ENCODE results near the gene SNX11.

SNX11 gene

GRCh38 chr17:48144976-48145798 lies 37.6 kb downstream of the SNX11 start:
- no peak for TF ChIP-seq CTCF (IDR thresholded peaks at IDR 0.05)

GRCh38 chr17:48148029-48148770 lies 40.6 kb downstream of the SNX11 start:
- TF ChIP-seq CTCF (IDR thresholded peaks at IDR 0.05), result no peak

GRCh38 chr17:48148854-48149786 lies 41.6 kb downstream of the SNX11 start:
- no peak for TF ChIP-seq CTCF (IDR thresholded peaks at IDR 0.05)

- TF ChIP-seq CTCF (IDR thresholded peaks at IDR 0.05), result no peak
These were observed 42.4 kb downstream of the SNX11 start for GRCh38 chr17:48149787-48150463.

- no peak for TF ChIP-seq CTCF (IDR thresholded peaks at IDR 0.05)
These were observed 43.0 kb downstream of the SNX11 start for GRCh38 chr17:48150597-48151001.

- TF ChIP-seq CTCF (IDR thresholded peaks at IDR 0.05), result no peak
These were observed 43.7 kb downstream of the SNX11 start for GRCh38 chr17:48151220-48151619.

- no peak for TF ChIP-seq CTCF (IDR thresholded peaks at IDR 0.05)
These were observed 44.7 kb downstream of the SNX11 start for GRCh38 chr17:48152289-48152688.

All from LNCAP (cell line).